SK-N-SH treated with all-trans-retinoic acid at 6 μM for 48 hours (cell line): ENCODE data around the gene PBRM1.

Experiments
- ATAC-seq: fragments of 200-7000 bp; cut with Tn5 transposase; 3 replicates; pipeline ENCODE4 v1.9.1; 2020; ENCODE audit warnings: mild to moderate bottlenecking, moderate library complexity
- BACH2 ChIP-seq: fragments of 250-450 bp; sonication (Bioruptor Pico); IDR thresholded peaks from 2 replicates; pipeline ENCODE4 v1.9.0; 2021; ENCODE audit warnings: mild to moderate bottlenecking, borderline replicate concordance
- CSDC2 ChIP-seq: fragments of 250-450 bp; sonication (Bioruptor Pico); IDR thresholded peaks from 2 replicates; pipeline ENCODE4 v1.5.0; 2020; ENCODE audit warnings: mild to moderate bottlenecking, moderate library complexity
- GLIS3 ChIP-seq: fragments of 250-450 bp; sonication (Bioruptor Pico); IDR thresholded peaks from 2 replicates; pipeline ENCODE4 v1.5.0; 2020; ENCODE audit warnings: mild to moderate bottlenecking, moderate library complexity
- ISL1 ChIP-seq: fragments of 250-450 bp; sonication (Bioruptor Pico); IDR thresholded peaks from 2 replicates; pipeline ENCODE4 v2.1.2; 2022; ENCODE audit warnings: mild to moderate bottlenecking, moderate library complexity
- OSR1 ChIP-seq: fragments of 250-450 bp; sonication (Bioruptor Pico); IDR thresholded peaks from 2 replicates; pipeline ENCODE4 v1.8.0; 2022; ENCODE audit warnings: moderate library complexity, mild to moderate bottlenecking, inconsistent platforms
- PPARA ChIP-seq: fragments of 250-450 bp; sonication (Bioruptor Pico); IDR thresholded peaks from 2 replicates; pipeline ENCODE4 v1.5.0; 2020; ENCODE audit warnings: mild to moderate bottlenecking, borderline replicate concordance
- SNAI2 ChIP-seq: fragments of 250-450 bp; sonication (Bioruptor Pico); IDR thresholded peaks from 2 replicates; pipeline ENCODE4 v1.5.0; 2020; ENCODE audit warnings: mild to moderate bottlenecking, moderate library complexity
- TCF4 ChIP-seq: fragments of 250-450 bp; sonication (Bioruptor Pico); IDR thresholded peaks from 2 replicates; pipeline ENCODE4 v1.8.0; 2021; ENCODE audit warnings: mild to moderate bottlenecking, moderate library complexity, borderline replicate concordance
- TOX ChIP-seq: fragments of 250-450 bp; sonication (Bioruptor Pico); IDR thresholded peaks from 2 replicates; pipeline ENCODE4 v1.8.0; 2021; ENCODE audit warnings: mild to moderate bottlenecking, moderate library complexity, borderline replicate concordance
- ZC3H10 ChIP-seq: fragments of 250-450 bp; sonication (Bioruptor Pico); IDR thresholded peaks from 2 replicates; pipeline ENCODE4 v1.5.1; 2021; ENCODE audit warnings: mild to moderate bottlenecking, moderate library complexity
- ZFP3 ChIP-seq: fragments of 250-450 bp; sonication (Bioruptor Pico); IDR thresholded peaks from 2 replicates; pipeline ENCODE4 v1.5.0; 2020; ENCODE audit warnings: mild to moderate bottlenecking, moderate library complexity
- ZFP30 ChIP-seq: fragments of 450-650 bp; formaldehyde crosslinking; IDR thresholded peaks from 2 replicates; pipeline ENCODE4 v1.5.0; 2022; ENCODE audit warnings: mild to moderate bottlenecking, moderate library complexity
- ZNF565 ChIP-seq: fragments of 450-650 bp; formaldehyde crosslinking; conservative IDR thresholded peaks from 2 replicates; pipeline ENCODE4 v1.5.0; 2020; ENCODE audit warnings: low read depth, mild to moderate bottlenecking, moderate library complexity
- ZNF70 ChIP-seq: fragments of 450-650 bp; formaldehyde crosslinking; IDR thresholded peaks from 2 replicates; pipeline ENCODE4 v1.5.0; 2020; ENCODE audit warnings: mild to moderate bottlenecking, moderate library complexity
- ZNF8 ChIP-seq: fragments of 450-650 bp; formaldehyde crosslinking; IDR thresholded peaks from 2 replicates; pipeline ENCODE4 v1.5.0; 2020; ENCODE audit warnings: mild to moderate bottlenecking, moderate library complexity
- TF ChIP-seq, protein P1 (sequence below): fragments of 250-450 bp; sonication (Bioruptor Pico); IDR thresholded peaks from 2 replicates; pipeline ENCODE4 v1.5.1; 2020; ENCODE audit warnings: low read depth, mild to moderate bottlenecking, moderate library complexity
- TF ChIP-seq, protein P2 (sequence below): fragments of 250-450 bp; sonication (Bioruptor Pico); IDR thresholded peaks from 2 replicates; pipeline ENCODE4 v1.5.0; 2020; ENCODE audit warnings: mild to moderate bottlenecking, moderate library complexity
- TF ChIP-seq, protein P3 (sequence below): fragments of 250-450 bp; sonication (Bioruptor Pico); IDR thresholded peaks from 2 replicates; pipeline ENCODE4 v1.5.1; 2021; ENCODE audit warnings: mild to moderate bottlenecking, moderate library complexity
- TF ChIP-seq, protein P4 (sequence below): fragments of 250-450 bp; sonication (Bioruptor Pico); IDR thresholded peaks from 2 replicates; pipeline ENCODE4 v1.8.0; 2021; ENCODE audit warnings: low read depth, mild to moderate bottlenecking, moderate library complexity, borderline replicate concordance
- TF ChIP-seq, protein P5 (sequence below): fragments of 250-450 bp; sonication (Bioruptor Pico); IDR thresholded peaks from 2 replicates; pipeline ENCODE4 v1.8.0; 2020; ENCODE audit warnings: mild to moderate bottlenecking, moderate library complexity, borderline replicate concordance

Gene PBRM1

DNA sequence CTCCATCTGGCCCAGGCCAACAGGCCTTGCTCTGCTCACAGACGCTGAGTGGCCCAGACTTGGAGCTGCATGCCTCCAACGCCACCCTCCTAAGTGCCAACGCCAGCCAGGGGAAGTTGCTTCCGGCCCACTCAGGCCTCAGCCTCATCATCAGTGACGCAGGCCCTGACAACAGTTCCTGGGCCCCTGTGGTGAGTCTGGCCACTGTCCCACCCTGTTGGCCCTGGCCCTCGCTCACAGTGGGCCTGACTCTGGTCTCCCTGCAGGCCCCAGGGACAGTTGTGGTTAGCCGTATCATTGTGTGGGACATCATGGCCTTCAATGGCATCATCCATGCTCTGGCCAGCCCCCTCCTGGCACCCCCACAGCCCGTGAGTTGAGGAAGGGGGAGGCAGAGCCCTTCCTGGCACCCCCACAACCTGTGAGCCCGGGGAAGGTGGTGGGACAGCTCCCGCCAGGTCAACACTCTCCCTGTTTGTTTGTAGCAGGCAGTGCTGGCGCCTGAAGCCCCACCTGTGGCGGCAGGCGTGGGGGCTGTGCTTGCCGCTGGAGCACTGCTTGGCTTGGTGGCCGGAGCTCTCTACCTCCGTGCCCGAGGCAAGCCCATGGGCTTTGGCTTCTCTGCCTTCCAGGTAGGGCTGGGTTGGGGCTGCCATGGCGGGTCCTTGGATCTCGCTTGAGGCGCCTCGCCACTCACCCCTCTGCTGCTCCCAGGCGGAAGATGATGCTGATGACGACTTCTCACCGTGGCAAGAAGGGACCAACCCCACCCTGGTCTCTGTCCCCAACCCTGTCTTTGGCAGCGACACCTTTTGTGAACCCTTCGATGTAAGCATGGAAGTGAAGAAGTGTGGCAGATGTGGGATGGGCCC is 162.1 kb downstream of the PBRM1 start:
- no peak; the same call in 2 of the 3 replicates for ATAC-seq
- TF ChIP-seq, protein P1, sequence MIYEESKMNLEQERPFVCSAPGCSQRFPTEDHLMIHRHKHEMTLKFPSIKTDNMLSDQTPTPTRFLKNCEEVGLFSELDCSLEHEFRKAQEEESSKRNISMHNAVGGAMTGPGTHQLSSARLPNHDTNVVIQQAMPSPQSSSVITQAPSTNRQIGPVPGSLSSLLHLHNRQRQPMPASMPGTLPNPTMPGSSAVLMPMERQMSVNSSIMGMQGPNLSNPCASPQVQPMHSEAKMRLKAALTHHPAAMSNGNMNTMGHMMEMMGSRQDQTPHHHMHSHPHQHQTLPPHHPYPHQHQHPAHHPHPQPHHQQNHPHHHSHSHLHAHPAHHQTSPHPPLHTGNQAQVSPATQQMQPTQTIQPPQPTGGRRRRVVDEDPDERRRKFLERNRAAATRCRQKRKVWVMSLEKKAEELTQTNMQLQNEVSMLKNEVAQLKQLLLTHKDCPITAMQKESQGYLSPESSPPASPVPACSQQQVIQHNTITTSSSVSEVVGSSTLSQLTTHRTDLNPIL (CRISPR knock-in tag) = no peak
- TF ChIP-seq, protein P2, sequence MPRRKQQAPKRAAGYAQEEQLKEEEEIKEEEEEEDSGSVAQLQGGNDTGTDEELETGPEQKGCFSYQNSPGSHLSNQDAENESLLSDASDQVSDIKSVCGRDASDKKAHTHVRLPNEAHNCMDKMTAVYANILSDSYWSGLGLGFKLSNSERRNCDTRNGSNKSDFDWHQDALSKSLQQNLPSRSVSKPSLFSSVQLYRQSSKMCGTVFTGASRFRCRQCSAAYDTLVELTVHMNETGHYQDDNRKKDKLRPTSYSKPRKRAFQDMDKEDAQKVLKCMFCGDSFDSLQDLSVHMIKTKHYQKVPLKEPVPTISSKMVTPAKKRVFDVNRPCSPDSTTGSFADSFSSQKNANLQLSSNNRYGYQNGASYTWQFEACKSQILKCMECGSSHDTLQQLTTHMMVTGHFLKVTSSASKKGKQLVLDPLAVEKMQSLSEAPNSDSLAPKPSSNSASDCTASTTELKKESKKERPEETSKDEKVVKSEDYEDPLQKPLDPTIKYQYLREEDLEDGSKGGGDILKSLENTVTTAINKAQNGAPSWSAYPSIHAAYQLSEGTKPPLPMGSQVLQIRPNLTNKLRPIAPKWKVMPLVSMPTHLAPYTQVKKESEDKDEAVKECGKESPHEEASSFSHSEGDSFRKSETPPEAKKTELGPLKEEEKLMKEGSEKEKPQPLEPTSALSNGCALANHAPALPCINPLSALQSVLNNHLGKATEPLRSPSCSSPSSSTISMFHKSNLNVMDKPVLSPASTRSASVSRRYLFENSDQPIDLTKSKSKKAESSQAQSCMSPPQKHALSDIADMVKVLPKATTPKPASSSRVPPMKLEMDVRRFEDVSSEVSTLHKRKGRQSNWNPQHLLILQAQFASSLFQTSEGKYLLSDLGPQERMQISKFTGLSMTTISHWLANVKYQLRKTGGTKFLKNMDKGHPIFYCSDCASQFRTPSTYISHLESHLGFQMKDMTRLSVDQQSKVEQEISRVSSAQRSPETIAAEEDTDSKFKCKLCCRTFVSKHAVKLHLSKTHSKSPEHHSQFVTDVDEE (CRISPR knock-in tag) = no peak

DNA sequence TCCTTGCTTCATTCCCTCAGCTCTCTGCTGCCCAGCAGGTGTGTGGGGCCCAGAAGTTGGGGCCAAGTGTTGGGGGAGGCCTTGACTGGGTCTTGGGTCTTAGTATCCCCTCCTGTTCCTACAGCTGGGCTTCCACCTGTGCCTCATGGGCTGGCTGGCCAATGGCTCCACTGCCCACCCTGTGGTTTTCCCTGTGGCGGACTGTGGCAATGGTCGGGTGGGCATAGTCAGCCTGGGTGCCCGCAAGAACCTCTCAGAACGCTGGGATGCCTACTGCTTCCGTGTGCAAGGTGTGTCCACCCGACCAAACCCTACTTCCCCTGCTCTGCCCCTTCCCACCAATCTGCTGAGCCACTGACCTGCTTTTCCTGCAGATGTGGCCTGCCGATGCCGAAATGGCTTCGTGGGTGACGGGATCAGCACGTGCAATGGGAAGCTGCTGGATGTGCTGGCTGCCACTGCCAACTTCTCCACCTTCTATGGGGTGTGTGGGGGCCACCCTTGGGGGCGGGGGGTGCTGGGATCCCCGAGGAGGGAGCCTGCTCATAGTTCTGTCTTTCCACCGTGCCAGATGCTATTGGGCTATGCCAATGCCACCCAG is 163.0 kb downstream of the PBRM1 start:
- TF ChIP-seq ZC3H10 (CRISPR knock-in tag) (no peak), OSR1 (CRISPR knock-in tag) (no peak), SNAI2 (CRISPR knock-in tag) (no peak), ZFP30 (CRISPR knock-in tag) (no peak), ISL1 (no peak), CSDC2 (no peak), BACH2 (CRISPR knock-in tag) (no peak), ZFP3 (CRISPR knock-in tag) (no peak), TCF4 (no peak), GLIS3 (no peak), TOX (CRISPR knock-in tag) (no peak), ZNF565 (no peak), ZNF8 (no peak), PPARA (CRISPR knock-in tag) (no peak), ZNF70 (CRISPR knock-in tag) (no peak)
- TF ChIP-seq, protein P1 (CRISPR knock-in tag) = no peak
- TF ChIP-seq, protein P3, sequence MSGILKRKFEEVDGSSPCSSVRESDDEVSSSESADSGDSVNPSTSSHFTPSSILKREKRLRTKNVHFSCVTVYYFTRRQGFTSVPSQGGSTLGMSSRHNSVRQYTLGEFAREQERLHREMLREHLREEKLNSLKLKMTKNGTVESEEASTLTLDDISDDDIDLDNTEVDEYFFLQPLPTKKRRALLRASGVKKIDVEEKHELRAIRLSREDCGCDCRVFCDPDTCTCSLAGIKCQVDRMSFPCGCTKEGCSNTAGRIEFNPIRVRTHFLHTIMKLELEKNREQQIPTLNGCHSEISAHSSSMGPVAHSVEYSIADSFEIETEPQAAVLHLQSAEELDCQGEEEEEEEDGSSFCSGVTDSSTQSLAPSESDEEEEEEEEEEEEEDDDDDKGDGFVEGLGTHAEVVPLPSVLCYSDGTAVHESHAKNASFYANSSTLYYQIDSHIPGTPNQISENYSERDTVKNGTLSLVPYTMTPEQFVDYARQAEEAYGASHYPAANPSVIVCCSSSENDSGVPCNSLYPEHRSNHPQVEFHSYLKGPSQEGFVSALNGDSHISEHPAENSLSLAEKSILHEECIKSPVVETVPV (CRISPR knock-in tag) = no peak
- TF ChIP-seq, protein P4, sequence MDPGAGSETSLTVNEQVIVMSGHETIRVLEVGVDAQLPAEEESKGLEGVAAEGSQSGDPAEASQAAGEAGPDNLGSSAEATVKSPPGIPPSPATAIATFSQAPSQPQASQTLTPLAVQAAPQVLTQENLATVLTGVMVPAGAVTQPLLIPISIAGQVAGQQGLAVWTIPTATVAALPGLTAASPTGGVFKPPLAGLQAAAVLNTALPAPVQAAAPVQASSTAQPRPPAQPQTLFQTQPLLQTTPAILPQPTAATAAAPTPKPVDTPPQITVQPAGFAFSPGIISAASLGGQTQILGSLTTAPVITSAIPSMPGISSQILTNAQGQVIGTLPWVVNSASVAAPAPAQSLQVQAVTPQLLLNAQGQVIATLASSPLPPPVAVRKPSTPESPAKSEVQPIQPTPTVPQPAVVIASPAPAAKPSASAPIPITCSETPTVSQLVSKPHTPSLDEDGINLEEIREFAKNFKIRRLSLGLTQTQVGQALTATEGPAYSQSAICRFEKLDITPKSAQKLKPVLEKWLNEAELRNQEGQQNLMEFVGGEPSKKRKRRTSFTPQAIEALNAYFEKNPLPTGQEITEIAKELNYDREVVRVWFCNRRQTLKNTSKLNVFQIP (CRISPR knock-in tag) = no peak
- TF ChIP-seq, protein P5, sequence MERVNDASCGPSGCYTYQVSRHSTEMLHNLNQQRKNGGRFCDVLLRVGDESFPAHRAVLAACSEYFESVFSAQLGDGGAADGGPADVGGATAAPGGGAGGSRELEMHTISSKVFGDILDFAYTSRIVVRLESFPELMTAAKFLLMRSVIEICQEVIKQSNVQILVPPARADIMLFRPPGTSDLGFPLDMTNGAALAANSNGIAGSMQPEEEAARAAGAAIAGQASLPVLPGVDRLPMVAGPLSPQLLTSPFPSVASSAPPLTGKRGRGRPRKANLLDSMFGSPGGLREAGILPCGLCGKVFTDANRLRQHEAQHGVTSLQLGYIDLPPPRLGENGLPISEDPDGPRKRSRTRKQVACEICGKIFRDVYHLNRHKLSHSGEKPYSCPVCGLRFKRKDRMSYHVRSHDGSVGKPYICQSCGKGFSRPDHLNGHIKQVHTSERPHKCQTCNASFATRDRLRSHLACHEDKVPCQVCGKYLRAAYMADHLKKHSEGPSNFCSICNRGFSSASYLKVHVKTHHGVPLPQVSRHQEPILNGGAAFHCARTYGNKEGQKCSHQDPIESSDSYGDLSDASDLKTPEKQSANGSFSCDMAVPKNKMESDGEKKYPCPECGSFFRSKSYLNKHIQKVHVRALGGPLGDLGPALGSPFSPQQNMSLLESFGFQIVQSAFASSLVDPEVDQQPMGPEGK (CRISPR knock-in tag) = no peak
- TF ChIP-seq, protein P2 (CRISPR knock-in tag) = no peak

More for the DNA sequence above, 163.0 kb downstream of the PBRM1 start:
- no peak; the same call in 2 of the 3 replicates for ATAC-seq
